GM12874 (cell line): Measurements from ENCODE around the gene IFIT1B.

ENCODE experiments used
- TF ChIP-seq, protein P1 (sequence below): IDR thresholded peaks from 2 replicates; pipeline ENCODE4 v1.5.1; 2011; ENCODE audit warnings: low read depth, mild to moderate bottlenecking, control low read depth, low read length, moderate library complexity; ENCODE audit not compliant: insufficient read depth

IFIT1B gene

DNA sequence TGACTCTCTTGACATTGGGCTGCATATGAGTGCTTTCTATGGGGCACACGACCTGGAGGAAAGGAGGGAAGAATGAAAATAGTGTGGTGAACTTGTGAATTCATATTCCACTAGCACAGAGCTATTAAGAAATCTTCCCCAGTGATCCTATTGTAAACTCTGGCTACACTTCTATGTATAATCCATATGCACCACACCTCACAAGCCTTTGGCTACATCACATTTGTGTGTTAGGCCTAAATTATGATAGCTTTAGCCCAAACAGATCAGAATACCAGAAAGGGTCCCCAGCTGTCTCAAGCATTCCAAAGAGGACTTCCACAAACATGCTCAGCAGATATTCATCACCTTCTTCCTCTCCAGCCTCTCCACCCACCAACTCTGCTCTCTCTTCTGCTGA lies 9.7 kb upstream of the IFIT1B start:
- TF ChIP-seq, protein P1, sequence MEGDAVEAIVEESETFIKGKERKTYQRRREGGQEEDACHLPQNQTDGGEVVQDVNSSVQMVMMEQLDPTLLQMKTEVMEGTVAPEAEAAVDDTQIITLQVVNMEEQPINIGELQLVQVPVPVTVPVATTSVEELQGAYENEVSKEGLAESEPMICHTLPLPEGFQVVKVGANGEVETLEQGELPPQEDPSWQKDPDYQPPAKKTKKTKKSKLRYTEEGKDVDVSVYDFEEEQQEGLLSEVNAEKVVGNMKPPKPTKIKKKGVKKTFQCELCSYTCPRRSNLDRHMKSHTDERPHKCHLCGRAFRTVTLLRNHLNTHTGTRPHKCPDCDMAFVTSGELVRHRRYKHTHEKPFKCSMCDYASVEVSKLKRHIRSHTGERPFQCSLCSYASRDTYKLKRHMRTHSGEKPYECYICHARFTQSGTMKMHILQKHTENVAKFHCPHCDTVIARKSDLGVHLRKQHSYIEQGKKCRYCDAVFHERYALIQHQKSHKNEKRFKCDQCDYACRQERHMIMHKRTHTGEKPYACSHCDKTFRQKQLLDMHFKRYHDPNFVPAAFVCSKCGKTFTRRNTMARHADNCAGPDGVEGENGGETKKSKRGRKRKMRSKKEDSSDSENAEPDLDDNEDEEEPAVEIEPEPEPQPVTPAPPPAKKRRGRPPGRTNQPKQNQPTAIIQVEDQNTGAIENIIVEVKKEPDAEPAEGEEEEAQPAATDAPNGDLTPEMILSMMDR, result no peak

DNA sequence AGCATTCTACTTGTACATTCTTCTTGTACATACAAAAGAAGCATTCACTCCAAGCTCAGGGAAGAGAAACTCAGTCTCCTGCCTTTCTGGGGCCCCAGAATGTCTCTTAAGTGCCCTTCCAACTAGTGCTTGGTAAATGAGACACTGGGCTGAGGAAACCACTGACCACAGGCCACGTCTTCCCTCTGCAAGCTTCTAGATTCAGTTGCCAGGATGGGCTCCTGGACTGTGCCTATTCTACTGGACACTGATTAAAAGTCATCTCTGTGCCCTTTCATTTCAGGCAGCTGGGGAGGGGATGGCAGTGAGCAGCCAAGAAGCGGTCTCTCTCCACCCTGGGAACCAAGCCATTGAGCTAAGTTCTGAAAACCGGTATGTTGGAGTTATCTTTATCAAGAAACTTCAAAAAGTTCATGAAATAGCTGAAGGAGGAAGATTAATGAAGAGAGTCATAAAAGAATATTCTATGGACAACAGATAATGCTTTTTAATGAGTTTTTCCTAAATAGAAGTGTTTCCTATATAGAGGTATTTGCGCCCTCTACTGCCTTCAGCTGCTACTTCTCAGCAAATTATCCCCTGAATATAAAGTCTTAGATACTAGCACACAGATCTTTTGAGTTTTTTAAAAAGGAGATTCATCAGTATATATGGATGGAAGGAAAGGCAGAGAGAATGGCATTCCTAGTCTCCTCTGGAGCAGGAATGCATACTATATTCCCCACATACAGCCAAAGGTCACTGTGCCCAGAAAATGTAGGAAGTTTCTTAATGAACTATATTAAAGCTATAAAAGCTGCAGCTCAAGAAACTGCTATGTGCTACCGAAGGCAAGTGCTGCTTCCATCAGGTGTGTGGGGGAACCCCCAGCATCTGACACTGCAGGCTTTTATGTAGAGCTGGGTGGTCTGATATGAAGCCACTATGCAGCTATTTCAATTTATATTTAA lies 8.4 kb upstream of the IFIT1B start:
- TF ChIP-seq, protein P1, result peak; percentile 52; the same call in 1 of the 2 replicates

DNA sequence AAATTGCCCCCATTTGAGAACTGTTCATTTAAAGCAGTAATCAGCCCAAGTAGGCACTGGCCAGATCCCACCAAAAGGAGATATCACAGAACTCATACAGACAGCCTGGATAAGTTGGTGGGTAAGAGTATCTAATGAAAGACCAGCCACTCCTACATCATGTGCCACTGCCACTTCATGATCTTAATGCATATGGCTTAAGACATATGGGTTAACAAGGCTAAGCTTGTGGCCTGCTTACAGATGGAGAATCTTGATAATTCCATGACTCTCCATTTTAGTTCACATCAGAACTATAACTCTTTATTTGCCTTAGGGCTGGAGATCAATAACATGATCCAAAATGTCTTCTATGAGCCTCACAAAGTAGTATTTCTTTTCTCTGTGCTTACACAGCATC lies 6.8 kb upstream of the IFIT1B start:
- TF ChIP-seq, protein P1, result no peak

DNA sequence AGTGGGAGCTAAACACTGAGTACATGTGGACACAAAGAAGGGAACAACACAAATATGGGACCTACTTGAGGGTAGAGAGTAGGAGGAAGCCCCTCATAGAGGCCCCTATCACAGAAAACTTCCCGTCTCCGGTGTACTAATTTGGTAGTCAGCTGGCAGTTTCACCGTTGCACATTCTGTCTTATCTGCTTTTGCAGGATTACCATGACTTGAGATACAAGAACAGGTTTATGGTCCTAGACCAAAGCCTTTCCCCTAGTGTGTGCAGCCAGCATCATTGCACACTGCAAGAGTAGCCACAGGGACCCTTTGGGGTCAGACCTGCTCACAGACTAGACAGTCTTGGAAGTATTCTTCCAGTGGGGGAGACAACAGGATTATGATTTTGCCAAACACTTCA lies 5.9 kb upstream of the IFIT1B start:
- TF ChIP-seq, protein P1, result no peak

DNA sequence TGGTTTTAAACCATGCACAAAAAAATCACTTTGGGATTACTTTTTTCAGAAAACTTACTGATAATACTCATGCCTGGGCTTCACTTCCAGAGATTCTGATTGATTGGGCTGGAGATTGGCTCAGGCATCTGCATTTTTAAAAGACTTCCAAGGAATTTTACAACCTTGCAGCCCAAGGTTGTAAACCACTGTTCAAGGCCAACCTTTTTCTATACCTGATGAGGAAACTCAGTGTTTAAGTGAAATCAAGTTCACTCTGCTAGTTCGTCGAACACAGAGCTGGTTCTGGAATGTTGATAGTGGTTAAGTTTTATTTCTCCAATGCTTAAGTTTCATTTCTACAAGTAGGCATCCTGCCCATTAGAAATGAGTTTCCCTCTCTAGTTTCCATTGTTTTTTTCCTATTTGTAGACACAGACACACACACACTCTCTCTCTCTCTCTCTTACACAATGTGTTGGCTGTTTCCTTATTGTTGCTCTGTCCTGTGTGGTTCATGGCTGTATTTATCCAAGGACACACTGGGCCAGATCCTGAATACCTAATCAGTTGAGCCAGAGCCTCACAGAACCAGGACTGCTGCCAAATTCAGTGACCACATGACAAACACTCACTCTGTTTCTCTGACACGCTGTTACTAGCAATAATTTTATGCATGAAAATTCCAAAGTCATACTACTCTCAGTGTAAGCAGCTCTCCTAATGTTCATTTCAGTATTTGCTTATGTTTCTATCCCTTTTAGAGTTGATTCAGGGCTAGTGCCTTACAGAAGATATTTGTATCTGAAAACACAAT lies 3.7 kb upstream of the IFIT1B start:
- TF ChIP-seq, protein P1, result no peak

DNA sequence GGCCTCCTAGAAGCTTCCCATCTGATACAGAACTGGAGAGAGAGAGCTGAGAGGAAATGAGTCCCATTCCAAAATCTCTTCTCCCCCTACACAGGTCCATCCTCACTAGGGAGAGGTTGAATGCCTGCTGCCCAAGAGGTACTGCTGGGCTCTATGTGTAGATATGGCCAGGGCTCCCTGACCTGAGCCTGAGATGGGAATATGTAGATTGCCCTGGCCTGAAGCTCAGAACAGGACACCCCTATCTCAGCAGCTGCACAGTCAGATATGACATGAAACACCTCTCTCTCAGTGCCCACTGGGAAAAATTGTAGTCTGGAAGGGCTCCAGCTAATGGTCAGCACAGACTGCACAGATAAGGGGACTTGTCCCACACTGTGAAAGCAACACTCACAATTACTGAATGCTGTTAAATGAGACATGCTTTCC lies 3.1 kb upstream of the IFIT1B start:
- TF ChIP-seq, protein P1, result no peak

DNA sequence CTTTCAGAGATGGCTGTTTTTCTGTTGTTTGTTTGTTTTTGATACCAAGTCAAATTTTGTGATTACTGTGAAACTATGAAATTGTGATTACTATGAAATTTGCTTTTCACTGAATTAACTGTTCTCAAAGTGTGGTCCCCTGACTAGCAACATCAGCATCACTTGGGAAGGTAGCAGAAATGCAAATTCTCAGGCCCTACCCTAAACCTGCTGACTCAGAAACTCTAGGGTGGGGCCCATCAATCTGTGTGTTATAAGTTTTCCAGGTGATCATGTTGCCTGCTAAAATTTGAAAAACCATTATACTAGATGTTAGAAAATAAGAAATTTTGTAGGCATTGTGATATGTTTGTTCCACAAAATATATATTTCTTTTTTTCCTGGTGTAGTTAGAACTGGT lies 1.2 kb downstream of the IFIT1B start:
- TF ChIP-seq, protein P1, result no peak
